ENCODE data around the gene OIT3. TPM values are rescaled to one million over a fixed set of nuclear protein-coding genes. Genes with fewer than 3 reads are reported as not detected.
"Not testable (repeated sequence)": the region's sequence is repeated elsewhere in the genome, so short reads cannot be mapped to it uniquely, and the experiment has no call there.

Gene OIT3
- total RNA-seq, 1 experiment from 2014 or later, result not detected

DNA sequence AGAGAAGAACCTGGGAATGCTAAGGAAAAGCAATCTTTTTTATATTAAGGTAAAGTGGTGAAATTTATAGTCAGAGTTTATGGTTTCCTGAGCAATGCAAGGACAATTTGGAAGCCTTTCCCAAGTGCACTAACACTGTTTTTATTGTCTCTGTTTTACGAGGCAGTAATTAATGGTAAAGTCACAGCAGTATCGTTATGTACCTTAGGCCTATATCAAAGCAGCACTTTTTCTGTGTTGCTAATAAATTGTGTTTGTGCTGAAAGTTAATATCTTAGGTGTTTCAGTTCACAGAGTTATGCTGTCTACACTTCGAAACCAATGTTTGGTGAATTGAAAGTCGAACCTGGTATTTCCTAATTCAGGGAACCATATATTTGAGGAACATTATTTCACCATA lies 19.2 kb downstream of the OIT3 start:
- intact Hi-C loops (cut with micrococcal nuclease; ENCODE audit: unreplicated experiment), result loop anchor here (10.0 kb wide), 1 partner anchor 152 kb away; no protein-coding TSS in a partner anchor
- ChIA-PET CTCF (interaction anchor here (0.6 kb wide), 1 partner anchor 86 kb away, joined by 3 read pairs; no protein-coding TSS in a partner anchor), POLR2A (no interaction called here)
- no peaks in the 10 kb centered on the region for H3K27me3 Mint-ChIP-seq (ENCODE audit: insufficient read depth, unreplicated experiment)
- no peak overlapping the region for H3K4me3 Mint-ChIP-seq (ENCODE audit: unreplicated experiment)
- DNase-seq, result no peak
- TF ChIP-seq, protein P1, sequence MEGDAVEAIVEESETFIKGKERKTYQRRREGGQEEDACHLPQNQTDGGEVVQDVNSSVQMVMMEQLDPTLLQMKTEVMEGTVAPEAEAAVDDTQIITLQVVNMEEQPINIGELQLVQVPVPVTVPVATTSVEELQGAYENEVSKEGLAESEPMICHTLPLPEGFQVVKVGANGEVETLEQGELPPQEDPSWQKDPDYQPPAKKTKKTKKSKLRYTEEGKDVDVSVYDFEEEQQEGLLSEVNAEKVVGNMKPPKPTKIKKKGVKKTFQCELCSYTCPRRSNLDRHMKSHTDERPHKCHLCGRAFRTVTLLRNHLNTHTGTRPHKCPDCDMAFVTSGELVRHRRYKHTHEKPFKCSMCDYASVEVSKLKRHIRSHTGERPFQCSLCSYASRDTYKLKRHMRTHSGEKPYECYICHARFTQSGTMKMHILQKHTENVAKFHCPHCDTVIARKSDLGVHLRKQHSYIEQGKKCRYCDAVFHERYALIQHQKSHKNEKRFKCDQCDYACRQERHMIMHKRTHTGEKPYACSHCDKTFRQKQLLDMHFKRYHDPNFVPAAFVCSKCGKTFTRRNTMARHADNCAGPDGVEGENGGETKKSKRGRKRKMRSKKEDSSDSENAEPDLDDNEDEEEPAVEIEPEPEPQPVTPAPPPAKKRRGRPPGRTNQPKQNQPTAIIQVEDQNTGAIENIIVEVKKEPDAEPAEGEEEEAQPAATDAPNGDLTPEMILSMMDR (IDR thresholded peaks at IDR 0.05; ENCODE audit: insufficient read depth in 1 of 2, low read depth in 1 of 2, low read length in 1 of 2, severe bottlenecking in 1 of 2, unreplicated experiment in 1 of 2), result no peak
- H3K9me3 Mint-ChIP-seq (ENCODE audit: unreplicated experiment), result peaks cover under 1% of the 10 kb centered on the region
- Histone ChIP-seq H3K4me1 (no peaks in the 10 kb centered on the region), H3K4me3 (ENCODE audit: low read depth, low read length) (no peak overlapping the region), H3K36me3 (ENCODE audit: control insufficient read depth, insufficient read depth, low read length) (no peaks in the 10 kb centered on the region), H3K9me3 (no peaks in the 10 kb centered on the region), H3K27me3 (replicated peaks; ENCODE audit: control insufficient read depth, insufficient read depth, low read length) (no peaks in the 10 kb centered on the region)
- H3K27ac Mint-ChIP-seq (ENCODE audit: unreplicated experiment), result no peak overlapping the region
- no TSS peak for BruUV-seq (replicated peaks)
- H3K36me3 Mint-ChIP-seq (ENCODE audit: insufficient read depth, unreplicated experiment), result no peaks in the 10 kb centered on the region
- H3K4me1 Mint-ChIP-seq (ENCODE audit: low read depth, unreplicated experiment), result peaks cover 2% of the 10 kb centered on the region

DNA sequence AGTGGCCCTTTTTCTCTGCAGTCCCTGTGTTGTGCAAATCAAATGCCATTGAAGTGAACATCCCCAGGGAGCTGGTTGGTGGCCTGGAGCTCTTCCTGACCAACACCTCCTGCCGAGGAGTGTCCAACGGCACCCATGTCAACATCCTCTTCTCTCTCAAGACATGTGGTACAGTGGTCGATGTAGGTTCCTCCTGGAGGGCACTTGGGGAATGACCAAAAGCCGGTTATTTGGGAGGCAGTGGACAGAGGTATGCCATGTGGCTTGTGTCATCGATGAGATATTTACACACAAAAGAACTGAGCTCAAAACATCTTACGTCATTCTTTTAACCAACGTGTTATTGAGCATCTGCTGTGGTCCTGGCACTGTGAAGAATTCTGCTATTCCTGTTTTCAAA lies 19.7 kb downstream of the OIT3 start:
- peak in 1 of 2 experiments; percentile 16 for DNase-seq
- peaks cover 7% of the 10 kb centered on the region for H3K4me1 Mint-ChIP-seq (ENCODE audit: low read depth, unreplicated experiment)
- no peaks in the 10 kb centered on the region for H3K36me3 Mint-ChIP-seq (ENCODE audit: insufficient read depth, unreplicated experiment)
- H3K27ac Mint-ChIP-seq (ENCODE audit: unreplicated experiment), result no peak overlapping the region
- Histone ChIP-seq H3K4me3 (ENCODE audit: low read depth, low read length) (no peak overlapping the region), H3K4me1 (no peaks in the 10 kb centered on the region), H3K9me3 (no peaks in the 10 kb centered on the region), H3K27me3 (replicated peaks; ENCODE audit: control insufficient read depth, insufficient read depth, low read length) (no peaks in the 10 kb centered on the region), H3K36me3 (ENCODE audit: control insufficient read depth, insufficient read depth, low read length) (no peaks in the 10 kb centered on the region)
- no peaks in the 10 kb centered on the region for H3K27me3 Mint-ChIP-seq (ENCODE audit: insufficient read depth, unreplicated experiment)
- CTCF ChIA-PET, result interaction anchor here (0.6 kb wide), 1 partner anchor 86 kb away, joined by 3 read pairs; no protein-coding TSS in a partner anchor
- TF ChIP-seq, protein P1 (IDR thresholded peaks at IDR 0.05; ENCODE audit: insufficient read depth in 1 of 2, low read depth in 1 of 2, low read length in 1 of 2, severe bottlenecking in 1 of 2, unreplicated experiment in 1 of 2), result no peak
- BruUV-seq (replicated peaks), result no TSS peak
- H3K4me3 Mint-ChIP-seq (ENCODE audit: unreplicated experiment), result no peak overlapping the region
- peaks cover 6% of the 10 kb centered on the region for H3K9me3 Mint-ChIP-seq (ENCODE audit: unreplicated experiment)
- POLR2A ChIA-PET, result no interaction called here
- intact Hi-C loops (cut with micrococcal nuclease; ENCODE audit: unreplicated experiment), result loop anchor here (10.0 kb wide), 1 partner anchor 152 kb away; no protein-coding TSS in a partner anchor

DNA sequence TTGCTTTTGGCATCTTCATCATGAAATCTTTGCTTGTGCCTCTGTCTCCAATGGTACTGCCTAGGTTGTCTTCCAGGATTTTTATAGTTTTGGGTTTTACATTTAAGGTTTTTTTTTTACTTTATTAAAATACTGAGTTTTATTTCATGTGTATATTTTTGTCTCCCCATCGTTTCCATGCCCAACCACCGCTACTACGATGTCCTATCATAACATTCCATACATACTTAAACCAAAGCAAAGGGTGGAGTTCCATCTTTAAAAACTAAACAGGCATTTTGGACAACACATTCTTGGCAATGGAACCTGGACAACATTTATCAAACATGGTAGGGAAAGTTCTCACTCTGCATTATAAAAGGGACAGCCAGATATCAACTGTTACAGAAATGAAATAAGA lies 23.7 kb downstream of the OIT3 start:
- intact Hi-C loops (cut with micrococcal nuclease; ENCODE audit: unreplicated experiment), result loop anchor here (10.0 kb wide), 1 partner anchor 148 kb away; no protein-coding TSS in a partner anchor
- H3K27ac Mint-ChIP-seq (ENCODE audit: unreplicated experiment); H3K27me3 Mint-ChIP-seq (ENCODE audit: insufficient read depth, unreplicated experiment); BruUV-seq (replicated peaks); POLR2A ChIA-PET; H3K4me3 Mint-ChIP-seq (ENCODE audit: unreplicated experiment); H3K36me3 ChIP-seq (ENCODE audit: control insufficient read depth, insufficient read depth, low read length); CTCF ChIA-PET; H3K4me1 ChIP-seq; H3K4me1 Mint-ChIP-seq (ENCODE audit: low read depth, unreplicated experiment); H3K27me3 ChIP-seq (replicated peaks; ENCODE audit: control insufficient read depth, insufficient read depth, low read length); H3K36me3 Mint-ChIP-seq (ENCODE audit: insufficient read depth, unreplicated experiment); DNase-seq; H3K4me3 ChIP-seq (ENCODE audit: low read depth, low read length): not testable (repeated sequence)
- peaks cover 28% of the 10 kb centered on the region for H3K9me3 Mint-ChIP-seq (ENCODE audit: unreplicated experiment)
- H3K9me3 ChIP-seq, result peaks cover 11% of the 10 kb centered on the region

DNA sequence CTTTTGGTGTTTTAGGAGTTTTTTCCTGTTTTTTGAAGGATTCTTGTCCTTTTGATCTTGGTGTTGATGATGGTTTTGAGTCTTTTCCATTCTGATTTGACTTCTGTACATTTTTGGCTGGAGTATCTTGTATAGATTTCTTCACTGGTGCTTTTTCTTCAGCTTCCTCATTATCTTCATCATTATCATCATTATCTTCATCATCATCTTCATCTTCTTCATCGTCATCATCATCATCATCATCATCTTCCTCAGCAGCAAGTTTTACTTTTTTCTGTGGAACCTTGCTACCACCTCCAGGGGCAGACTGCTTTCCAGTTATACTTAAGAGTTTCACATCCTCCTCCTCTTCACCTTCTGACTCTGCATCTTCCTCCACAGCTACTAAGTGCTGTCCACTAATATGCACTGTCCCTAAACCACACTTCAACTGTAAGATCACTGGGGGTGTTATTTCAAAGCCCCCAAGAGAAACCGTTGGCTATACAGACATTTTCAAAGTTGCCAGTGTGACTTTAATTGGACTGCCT lies 24.3 kb downstream of the OIT3 start:
- H3K4me3 ChIP-seq (ENCODE audit: low read depth, low read length); CTCF ChIA-PET; H3K27me3 ChIP-seq (replicated peaks; ENCODE audit: control insufficient read depth, insufficient read depth, low read length): not testable (repeated sequence)

More for the DNA sequence above, 24.3 kb downstream of the OIT3 start:
- peaks cover 11% of the 10 kb centered on the region for H3K9me3 ChIP-seq
- H3K36me3 ChIP-seq (ENCODE audit: control insufficient read depth, insufficient read depth, low read length); BruUV-seq (replicated peaks); H3K4me1 ChIP-seq; H3K27ac Mint-ChIP-seq (ENCODE audit: unreplicated experiment); DNase-seq; H3K4me1 Mint-ChIP-seq (ENCODE audit: low read depth, unreplicated experiment); POLR2A ChIA-PET; H3K4me3 Mint-ChIP-seq (ENCODE audit: unreplicated experiment); H3K27me3 Mint-ChIP-seq (ENCODE audit: insufficient read depth, unreplicated experiment); H3K36me3 Mint-ChIP-seq (ENCODE audit: insufficient read depth, unreplicated experiment): not testable (repeated sequence)
- H3K9me3 Mint-ChIP-seq (ENCODE audit: unreplicated experiment), result peaks cover 28% of the 10 kb centered on the region
- intact Hi-C loops (cut with micrococcal nuclease; ENCODE audit: unreplicated experiment), result loop anchor here (10.0 kb wide), 1 partner anchor 147 kb away; no protein-coding TSS in a partner anchor

Measured in Caco-2 (cell line).